WERI-Rb-1 (cell line): Measurements from ENCODE around the gene C1orf226.

Experiments used
- DNase-seq: peaks from one replicate; pipeline ENCODE4 v3.0.0-alpha.2; 2020
- H3K27ac ChIP-seq: fragments of 250-450 bp; sonication (Bioruptor Pico); 2 replicates; pipeline ENCODE4 v1.5.1; 2020; ENCODE audit warnings: mild to moderate bottlenecking, moderate library complexity
- H3K27me3 ChIP-seq: fragments of 250-450 bp; sonication (Bioruptor Pico); 2 replicates; pipeline ENCODE4 v1.5.1; 2021; ENCODE audit warnings: mild to moderate bottlenecking, low read depth, moderate library complexity; ENCODE audit not compliant: insufficient read depth, severe bottlenecking
- H3K36me3 ChIP-seq: fragments of 250-450 bp; sonication (Bioruptor Pico); 2 replicates; pipeline ENCODE4 v1.5.1; 2020; ENCODE audit warnings: mild to moderate bottlenecking, moderate library complexity
- H3K4me3 ChIP-seq: 2 replicates; pipeline ENCODE4 v1.5.1; 2011; ENCODE audit warnings: low read depth, mild to moderate bottlenecking, control low read depth, low read length
- H3K9me3 ChIP-seq: fragments of 250-450 bp; sonication (Bioruptor Pico); 2 replicates; pipeline ENCODE4 v1.5.1; 2021; ENCODE audit warnings: mild to moderate bottlenecking, moderate library complexity; ENCODE audit not compliant: severe bottlenecking
- TF ChIP-seq, protein P1 (sequence below): IDR thresholded peaks from 2 replicates; pipeline ENCODE4 v1.5.1; 2011; ENCODE audit warnings: low read depth, mild to moderate bottlenecking, control low read depth, inconsistent platforms, low read length

C1orf226 gene

GRCh38 chr1:162375463-162375862 lies 6.1 kb upstream of the C1orf226 start:
- TF ChIP-seq, protein P1, sequence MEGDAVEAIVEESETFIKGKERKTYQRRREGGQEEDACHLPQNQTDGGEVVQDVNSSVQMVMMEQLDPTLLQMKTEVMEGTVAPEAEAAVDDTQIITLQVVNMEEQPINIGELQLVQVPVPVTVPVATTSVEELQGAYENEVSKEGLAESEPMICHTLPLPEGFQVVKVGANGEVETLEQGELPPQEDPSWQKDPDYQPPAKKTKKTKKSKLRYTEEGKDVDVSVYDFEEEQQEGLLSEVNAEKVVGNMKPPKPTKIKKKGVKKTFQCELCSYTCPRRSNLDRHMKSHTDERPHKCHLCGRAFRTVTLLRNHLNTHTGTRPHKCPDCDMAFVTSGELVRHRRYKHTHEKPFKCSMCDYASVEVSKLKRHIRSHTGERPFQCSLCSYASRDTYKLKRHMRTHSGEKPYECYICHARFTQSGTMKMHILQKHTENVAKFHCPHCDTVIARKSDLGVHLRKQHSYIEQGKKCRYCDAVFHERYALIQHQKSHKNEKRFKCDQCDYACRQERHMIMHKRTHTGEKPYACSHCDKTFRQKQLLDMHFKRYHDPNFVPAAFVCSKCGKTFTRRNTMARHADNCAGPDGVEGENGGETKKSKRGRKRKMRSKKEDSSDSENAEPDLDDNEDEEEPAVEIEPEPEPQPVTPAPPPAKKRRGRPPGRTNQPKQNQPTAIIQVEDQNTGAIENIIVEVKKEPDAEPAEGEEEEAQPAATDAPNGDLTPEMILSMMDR, result no peak
- H3K9me3 ChIP-seq, result no peaks in the 10 kb centered on the region
- H3K36me3 ChIP-seq, result peaks cover 6% of the 10 kb centered on the region
- DNase-seq, result no peak
- no peaks in the 10 kb centered on the region for H3K27me3 ChIP-seq
- H3K4me3 ChIP-seq, result no peak overlapping the region
- H3K27ac ChIP-seq, result no peak overlapping the region

DNA sequence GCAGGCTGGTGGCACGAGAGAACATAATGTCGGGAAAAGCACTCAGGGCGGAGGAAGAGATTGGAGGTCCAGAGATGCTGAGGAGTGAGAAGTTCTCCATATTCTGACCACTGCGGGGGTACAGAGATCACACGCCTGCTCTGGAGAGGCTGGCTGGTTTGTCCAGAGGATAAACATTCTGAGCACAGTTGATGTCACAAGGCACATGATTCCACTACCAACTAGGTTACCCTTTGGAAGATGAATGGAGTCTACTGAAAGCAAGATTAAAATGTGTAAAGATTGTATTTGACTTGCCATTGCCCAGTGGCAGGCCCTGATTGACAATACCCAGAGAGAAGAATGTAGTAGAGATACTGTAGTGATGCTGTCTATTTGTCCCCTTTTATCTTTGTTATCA lies 4.8 kb upstream of the C1orf226 start, which contains the start of gene SPATA46:
SPATA46 (minus strand) TSS at position 164 of the 400 bp plus-strand sequence; CDS start at position 100, 64 bp downstream.
- Histone ChIP-seq H3K27ac (no peak within 1 kb of the TSS), H3K27me3 (no peaks in the 10 kb centered on the region), H3K9me3 (no peaks in the 10 kb centered on the region), H3K36me3 (peaks cover 6% of the 10 kb centered on the region; the same call in 1 of the 2 replicates), H3K4me3 (no peak within 1 kb of the TSS)
- TF ChIP-seq, protein P1, result no peak
- DNase-seq, result no peak

DNA sequence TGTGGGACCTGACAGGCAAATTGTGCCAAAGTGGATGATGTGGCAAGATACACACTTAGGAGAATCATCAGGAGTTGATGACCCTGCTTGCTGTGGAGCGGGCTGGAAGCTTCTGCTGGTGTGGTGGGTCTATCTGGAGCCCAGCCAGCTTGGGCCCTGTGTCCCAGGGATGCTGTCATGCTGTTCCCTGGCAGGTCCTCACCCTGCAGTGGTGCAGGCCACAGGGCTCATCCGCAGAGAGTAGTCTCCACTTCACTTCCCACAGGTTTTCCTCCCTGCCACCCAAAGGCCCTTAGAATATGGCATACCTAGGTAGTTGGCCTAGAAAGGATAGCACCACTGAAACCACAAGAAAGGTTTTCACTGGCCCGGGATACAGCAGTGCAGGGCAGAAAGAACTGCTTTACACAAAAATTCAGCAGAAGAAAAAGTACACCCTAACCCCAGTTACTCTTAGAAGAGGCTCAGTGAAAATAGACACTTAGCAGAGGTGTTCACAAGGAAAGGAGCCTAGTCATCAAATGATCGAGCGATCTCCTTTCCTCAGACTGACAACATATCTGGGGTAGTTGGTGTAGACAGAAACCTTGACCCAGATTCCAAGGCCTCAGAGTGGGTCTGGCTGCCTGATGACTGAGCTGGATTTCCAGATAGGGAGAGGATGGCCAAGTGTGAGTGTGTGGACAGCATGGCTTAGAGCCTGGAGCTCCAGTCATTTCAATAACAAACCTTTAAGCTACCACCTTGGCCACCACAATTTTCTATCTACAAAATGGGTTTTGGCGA lies 1.3 kb upstream of the C1orf226 start:
- Histone ChIP-seq H3K27ac (no peak overlapping the region), H3K27me3 (no peaks in the 10 kb centered on the region), H3K9me3 (no peaks in the 10 kb centered on the region), H3K36me3 (peaks cover 11% of the 10 kb centered on the region), H3K4me3 (no peak overlapping the region)
- TF ChIP-seq, protein P1, result no peak
- no peak for DNase-seq

DNA sequence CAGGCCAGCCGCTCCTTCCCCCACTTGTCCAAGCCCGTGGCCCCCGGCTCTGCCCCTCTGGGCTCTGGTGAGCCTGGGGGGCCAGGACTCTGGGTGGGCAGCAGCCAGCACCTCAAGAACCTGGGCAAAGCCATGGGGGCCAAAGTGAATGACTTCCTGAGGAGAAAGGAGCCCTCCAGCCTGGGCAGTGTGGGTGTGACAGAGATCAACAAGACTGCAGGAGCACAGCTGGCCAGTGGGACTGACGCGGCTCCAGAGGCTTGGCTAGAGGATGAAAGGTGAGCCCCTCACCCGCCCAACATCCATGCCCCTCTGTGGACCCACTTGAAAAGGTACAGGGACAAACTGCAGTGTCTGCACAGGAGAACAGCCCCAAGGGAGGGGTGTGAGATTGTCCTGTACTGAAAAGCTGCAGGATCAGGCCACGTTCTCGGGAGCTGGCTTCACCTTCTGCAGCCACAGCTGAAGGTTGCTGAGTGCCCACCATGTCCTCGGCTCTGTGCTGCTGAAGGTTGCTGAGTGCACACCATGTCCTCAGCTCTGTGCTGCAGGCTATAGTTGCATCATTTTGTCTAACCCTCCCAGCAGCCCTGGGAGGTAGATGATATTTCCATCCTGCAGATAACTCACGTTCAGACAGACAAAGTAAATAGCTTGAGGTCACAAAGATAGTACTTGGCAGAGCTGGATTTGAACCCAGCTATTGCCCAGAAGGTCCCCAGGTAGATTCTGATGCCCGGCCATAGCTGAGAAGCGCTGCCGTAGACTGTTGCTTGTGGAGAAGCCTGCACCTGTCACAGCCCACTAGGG lies 618 bp downstream of the C1orf226 start:
- Histone ChIP-seq H3K36me3 (peaks cover 11% of the 10 kb centered on the region), H3K27ac (no peak overlapping the region), H3K27me3 (no peaks in the 10 kb centered on the region), H3K4me3 (no peak overlapping the region), H3K9me3 (no peaks in the 10 kb centered on the region)
- TF ChIP-seq, protein P1, result no peak
- DNase-seq, result no peak

- no peak for DNase-seq
- TF ChIP-seq, protein P1, result no peak
Observed at GRCh38 chr1:162383091-162383490, 1.6 kb downstream of the C1orf226 start.

More at GRCh38 chr1:162383091-162383490, 1.6 kb downstream of the C1orf226 start:
- H3K27ac ChIP-seq, result no peak overlapping the region
- H3K36me3 ChIP-seq, result peaks cover 11% of the 10 kb centered on the region
- no peaks in the 10 kb centered on the region for H3K9me3 ChIP-seq
- H3K27me3 ChIP-seq, result peaks cover 2% of the 10 kb centered on the region
- no peak overlapping the region for H3K4me3 ChIP-seq
